ENCODE measurements around the gene FNBP1. TPM values are rescaled to one million over a fixed set of nuclear protein-coding genes. Genes with fewer than 3 reads are reported as not detected.
A peak's percentile ranks its signal among the peaks of the same experiment; 100 is the strongest.

FNBP1 gene
- total RNA-seq, 2 experiments from 2014 or later: 126 to 128 TPM

- intact Hi-C loops (cut with micrococcal nuclease): no loop called here
- H3K27me3 Mint-ChIP-seq (ENCODE audit: low read depth): no peaks in the 10 kb centered on the region
- CTCF ChIA-PET: no interaction called here
- peak overlapping the region; percentile 91 for H3K27ac Mint-ChIP-seq
- peaks cover 25% of the 10 kb centered on the region for H3K36me3 Mint-ChIP-seq (ENCODE audit: low read depth)
- no peak overlapping the region for H3K4me3 Mint-ChIP-seq
- peaks cover 57% of the 10 kb centered on the region for H3K4me1 Mint-ChIP-seq (ENCODE audit: low read depth)
- H3K9me3 Mint-ChIP-seq: no peaks in the 10 kb centered on the region
- DNase-seq: no peak
Measured at GRCh38 chr9:129871046-129871445, 171.9 kb downstream of the FNBP1 start.

GRCh38 chr9:129869585-129870501, 173.1 kb downstream of the FNBP1 start:
- CTCF ChIA-PET: interaction anchor here (1.5 kb wide), 1 partner anchor 31 kb away, joined by 5 read pairs; no protein-coding TSS in a partner anchor
- H3K27ac Mint-ChIP-seq: peak overlapping the region; percentile 91
- no peak for DNase-seq
- peaks cover 68% of the 10 kb centered on the region for H3K4me1 Mint-ChIP-seq (ENCODE audit: low read depth)
- peak overlapping the region; percentile 66 for H3K4me3 Mint-ChIP-seq
- no peaks in the 10 kb centered on the region for H3K27me3 Mint-ChIP-seq (ENCODE audit: low read depth)
- H3K36me3 Mint-ChIP-seq (ENCODE audit: low read depth): peaks cover 35% of the 10 kb centered on the region
- intact Hi-C loops (cut with micrococcal nuclease): loop anchor here (1.0 to 5.0 kb wide), 2 partner anchors 14 to 48 kb away; partner anchors contain the start of gene TOR1A
- no peaks in the 10 kb centered on the region for H3K9me3 Mint-ChIP-seq

- Mint-ChIP-seq H3K27me3 (ENCODE audit: low read depth) (no peaks in the 10 kb centered on the region), H3K4me3 (peak overlapping the region; percentile 66), H3K27ac (peak overlapping the region; percentile 91), H3K9me3 (no peaks in the 10 kb centered on the region), H3K4me1 (ENCODE audit: low read depth) (peaks cover 72% of the 10 kb centered on the region), H3K36me3 (ENCODE audit: low read depth) (peaks cover 32% of the 10 kb centered on the region)
- intact Hi-C loops (cut with micrococcal nuclease): loop anchor here (1.0 to 5.0 kb wide), 2 partner anchors 15 to 47 kb away; partner anchors contain the start of gene TOR1A
- DNase-seq: peak; percentile 96
- CTCF ChIA-PET: interaction anchor here (0.5 to 1.5 kb wide), 2 partner anchors 30 to 76 kb away, joined by 3 to 5 read pairs; no protein-coding TSS in a partner anchor
Measured at GRCh38 chr9:129868872-129869486, 174.0 kb downstream of the FNBP1 start.

GRCh38 chr9:129868023-129868871, 174.7 kb downstream of the FNBP1 start:
- intact Hi-C loops (cut with micrococcal nuclease): loop anchor here (5.0 kb wide), 1 partner anchor 46 kb away; the partner anchor contains the start of gene TOR1A
- CTCF ChIA-PET: interaction anchor here (1.5 kb wide), 1 partner anchor 30 kb away, joined by 5 read pairs; no protein-coding TSS in a partner anchor
- peaks cover 30% of the 10 kb centered on the region for H3K36me3 Mint-ChIP-seq (ENCODE audit: low read depth)
- DNase-seq: no peak
- peak overlapping the region; percentile 66 for H3K4me3 Mint-ChIP-seq
- H3K9me3 Mint-ChIP-seq: no peaks in the 10 kb centered on the region
- peaks cover 76% of the 10 kb centered on the region for H3K4me1 Mint-ChIP-seq (ENCODE audit: low read depth)
- H3K27ac Mint-ChIP-seq: peak overlapping the region; percentile 91
- no peaks in the 10 kb centered on the region for H3K27me3 Mint-ChIP-seq (ENCODE audit: low read depth)

GRCh38 chr9:129867136-129868022, 175.6 kb downstream of the FNBP1 start:
- Mint-ChIP-seq H3K27ac (peak overlapping the region; percentile 87), H3K27me3 (ENCODE audit: low read depth) (no peaks in the 10 kb centered on the region), H3K36me3 (ENCODE audit: low read depth) (peaks cover 31% of the 10 kb centered on the region), H3K4me1 (ENCODE audit: low read depth) (peaks cover 80% of the 10 kb centered on the region), H3K9me3 (no peaks in the 10 kb centered on the region), H3K4me3 (peak overlapping the region; percentile 45)
- CTCF ChIA-PET: interaction anchor here (1.1 kb wide), 1 partner anchor 28 kb away, joined by 3 read pairs; no protein-coding TSS in a partner anchor
- DNase-seq: peak; percentile 40
- intact Hi-C loops (cut with micrococcal nuclease): loop anchor here (5.0 kb wide), 1 partner anchor 45 kb away; the partner anchor contains the start of gene TOR1A

- H3K27me3 Mint-ChIP-seq (ENCODE audit: low read depth): no peaks in the 10 kb centered on the region
- H3K27ac Mint-ChIP-seq: peak overlapping the region; percentile 87
- CTCF ChIA-PET: interaction anchor here (1.0 to 1.1 kb wide), 2 partner anchors 16 to 28 kb away, joined by 3 read pairs; no protein-coding TSS in a partner anchor
- H3K4me1 Mint-ChIP-seq (ENCODE audit: low read depth): peaks cover 83% of the 10 kb centered on the region
- H3K4me3 Mint-ChIP-seq: peak overlapping the region; percentile 39
- DNase-seq: peak; percentile 79
- H3K9me3 Mint-ChIP-seq: no peaks in the 10 kb centered on the region
- intact Hi-C loops (cut with micrococcal nuclease): loop anchor here (1.0 to 5.0 kb wide), 2 partner anchors 31 to 44 kb away; partner anchors contain the start of genes C9orf78, TOR1A and USP20
- peaks cover 36% of the 10 kb centered on the region for H3K36me3 Mint-ChIP-seq (ENCODE audit: low read depth)
Measured at GRCh38 chr9:129866394-129867135, 176.4 kb downstream of the FNBP1 start.

- Mint-ChIP-seq H3K4me3 (peak overlapping the region; percentile 39), H3K27ac (peak overlapping the region; percentile 93), H3K27me3 (ENCODE audit: low read depth) (no peaks in the 10 kb centered on the region), H3K36me3 (ENCODE audit: low read depth) (peaks cover 39% of the 10 kb centered on the region), H3K9me3 (no peaks in the 10 kb centered on the region), H3K4me1 (ENCODE audit: low read depth) (peaks cover 85% of the 10 kb centered on the region)
- DNase-seq: no peak
- CTCF ChIA-PET: interaction anchor here (1.0 to 1.1 kb wide), 2 partner anchors 17 to 27 kb away, joined by 3 read pairs; no protein-coding TSS in a partner anchor
- intact Hi-C loops (cut with micrococcal nuclease): loop anchor here (1.0 to 5.0 kb wide), 2 partner anchors 30 to 43 kb away; partner anchors contain the start of genes C9orf78, TOR1A and USP20
Measured at GRCh38 chr9:129865668-129866320, 177.2 kb downstream of the FNBP1 start.

- Mint-ChIP-seq H3K36me3 (ENCODE audit: low read depth) (peaks cover 39% of the 10 kb centered on the region), H3K9me3 (no peaks in the 10 kb centered on the region), H3K4me1 (ENCODE audit: low read depth) (peaks cover 85% of the 10 kb centered on the region), H3K4me3 (no peak overlapping the region), H3K27me3 (ENCODE audit: low read depth) (no peaks in the 10 kb centered on the region), H3K27ac (peak overlapping the region; percentile 93)
- DNase-seq: peak; percentile 56
- CTCF ChIA-PET: interaction anchor here (0.5 to 0.6 kb wide), 2 partner anchors 22 to 160 kb away, joined by 3 to 4 read pairs; no protein-coding TSS in a partner anchor
- intact Hi-C loops (cut with micrococcal nuclease): loop anchor here (5.0 kb wide), 1 partner anchor 43 kb away; the partner anchor contains the start of gene TOR1A
Measured at GRCh38 chr9:129864991-129865647, 177.9 kb downstream of the FNBP1 start.

- Mint-ChIP-seq H3K36me3 (ENCODE audit: low read depth) (peaks cover 37% of the 10 kb centered on the region), H3K27ac (peak overlapping the region; percentile 93)
- CTCF ChIA-PET: no interaction called here
Measured at GRCh38 chr9:129863059-129863690, 179.8 kb downstream of the FNBP1 start.

More at GRCh38 chr9:129863059-129863690, 179.8 kb downstream of the FNBP1 start:
- Mint-ChIP-seq H3K9me3 (no peaks in the 10 kb centered on the region), H3K4me3 (peak overlapping the region; percentile 29), H3K4me1 (ENCODE audit: low read depth) (peaks cover 68% of the 10 kb centered on the region), H3K27me3 (ENCODE audit: low read depth) (no peaks in the 10 kb centered on the region)
- intact Hi-C loops (cut with micrococcal nuclease): no loop called here
- peak; percentile 80 for DNase-seq

Measured in activated naive CD4-positive, alpha-beta T cell treated with anti-CD3 and anti-CD28 coated beads for 36 hours (primary cell).